Liver (tissue), 9 donors: ENCODE measurements around the gene ZNF100. TPM values are rescaled to one million over a fixed set of nuclear protein-coding genes. Genes with fewer than 3 reads are reported as not detected.

Experiments
- DNase-seq: peaks from one replicate; pipeline ENCODE4 v3.0.0-alpha.2; 2017; ENCODE audit warnings: low spot score
- H3K27ac ChIP-seq, 2 donors: one replicate each; pipeline ENCODE4 v1.7.0; 2013; ENCODE audit warnings: inconsistent platforms in 2 of 2, low read length in 2 of 2, control low read depth in 1 of 2, low read depth in 1 of 2, mild to moderate bottlenecking in 1 of 2
- H3K27me3 ChIP-seq, 4 donors: one replicate each; pipeline versions ENCODE4 v1.6.1 to v1.7.0; 2013; ENCODE audit warnings: low read length in 3 of 4, inconsistent platforms in 1 of 4, mild to moderate bottlenecking in 1 of 4, moderate library complexity in 1 of 4; ENCODE audit not compliant: control insufficient read depth in 4 of 4, insufficient read depth in 4 of 4
- H3K36me3 ChIP-seq, 4 donors: one replicate each; pipeline versions ENCODE4 v1.6.1 to v1.7.0; 2013; ENCODE audit warnings: low read length in 3 of 4, mild to moderate bottlenecking in 3 of 4, low read depth in 1 of 4, moderate library complexity in 1 of 4; ENCODE audit not compliant: control insufficient read depth in 4 of 4, insufficient read depth in 3 of 4
- H3K4me1 ChIP-seq, 4 donors: one replicate each; pipeline versions ENCODE4 v1.6.1 to v1.7.0; 2013; ENCODE audit warnings: low read length in 3 of 4, mild to moderate bottlenecking in 3 of 4, moderate library complexity in 1 of 4; ENCODE audit not compliant: control insufficient read depth in 4 of 4, insufficient read depth in 4 of 4
- H3K4me3 ChIP-seq, 3 donors: one replicate each; pipeline versions ENCODE4 v1.6.1 to v1.7.0; 2013; ENCODE audit warnings: low read length in 3 of 3, control low read depth in 1 of 3, low read depth in 1 of 3, mild to moderate bottlenecking in 1 of 3
- H3K9ac ChIP-seq, 2 donors: one replicate each; pipeline ENCODE4 v1.7.0; 2013; ENCODE audit warnings: low read length in 2 of 2, mild to moderate bottlenecking in 2 of 2, moderate library complexity in 2 of 2, control low read depth in 1 of 2, low read depth in 1 of 2
- H3K9me3 ChIP-seq, 4 donors: one replicate each; pipeline versions ENCODE4 v1.6.1 to v1.7.0; 2013; ENCODE audit warnings: low read length in 3 of 4; ENCODE audit not compliant: control insufficient read depth in 4 of 4
- EGR1 ChIP-seq, 2 donors: IDR thresholded peaks; 2 replicates each; pipeline ENCODE4 v1.6.1; 2016 to 2018; ENCODE audit warnings: antibody characterized with exemption in 2 of 2, low read depth in 2 of 2
- FOXA1 ChIP-seq: IDR thresholded peaks from 2 replicates; pipeline ENCODE4 v1.6.1; 2016; ENCODE audit warnings: antibody characterized with exemption
- FOXA2 ChIP-seq: IDR thresholded peaks from 2 replicates; pipeline ENCODE4 v1.6.1; 2016; ENCODE audit warnings: antibody characterized with exemption
- GABPA ChIP-seq, 2 donors: IDR thresholded peaks in 1 of 2; conservative IDR thresholded peaks in 1 of 2; 2 replicates each; pipeline ENCODE4 v1.6.1; 2016; ENCODE audit warnings: antibody characterized with exemption in 2 of 2, mild to moderate bottlenecking in 1 of 2, moderate library complexity in 1 of 2
- HNF4A ChIP-seq, 2 donors: conservative IDR thresholded peaks; 2 replicates each; pipeline ENCODE4 v1.6.1; 2016; ENCODE audit warnings: antibody characterized with exemption in 2 of 2, mild to moderate bottlenecking in 2 of 2
- JUND ChIP-seq, 2 donors: IDR thresholded peaks; 2 replicates each; pipeline ENCODE4 v1.6.1; 2016; ENCODE audit warnings: antibody characterized with exemption in 2 of 2
- RAD21 ChIP-seq, 2 donors: IDR thresholded peaks; 2 replicates each; pipeline ENCODE4 v1.6.1; 2016; ENCODE audit warnings: antibody characterized with exemption in 2 of 2, mild to moderate bottlenecking in 2 of 2
- REST ChIP-seq: IDR thresholded peaks from 2 replicates; pipeline ENCODE4 v1.6.1; 2016; ENCODE audit warnings: antibody characterized with exemption, mild to moderate bottlenecking
- RXRA ChIP-seq, 2 donors: IDR thresholded peaks; 2 replicates each; pipeline ENCODE4 v1.6.1; 2017 to 2018; ENCODE audit warnings: antibody characterized with exemption in 2 of 2, mild to moderate bottlenecking in 1 of 2
- SP1 ChIP-seq: IDR thresholded peaks from 2 replicates; pipeline ENCODE4 v1.6.1; 2018; ENCODE audit warnings: antibody characterized with exemption, mild to moderate bottlenecking
- ZBTB33 ChIP-seq: IDR thresholded peaks from 2 replicates; pipeline ENCODE4 v1.6.1; 2016; ENCODE audit warnings: antibody characterized with exemption
- WGBS: extraction: QIAGEN DNeasy Blood & Tissue Kit; methylation state at CpG from one replicate; pipeline ENCODE4 v1.1.7; 2013; 5-methylcytosine and 5-hydroxymethylcytosine counted together
- polyA plus RNA-seq, 2 donors: library from polyadenylated mRNA; stranded (reverse) in 1 of 2; unstranded in 1 of 2; fragments of 200-250 nt in 1 of 2; fragments of >200 nt in 1 of 2; fragmentation: Nextera tagmentation in 1 of 2; extraction: Ambion mirVana in 1 of 2; gene quantifications; one replicate each; pipeline versions ENCODE4 v1.2.1 to v1.2.3, GENCODE V29; 2013 to 2015
- total RNA-seq, 2 donors: library from RNA; depleted of rRNA; stranded (reverse); fragments of >200 nt; gene quantifications; one replicate each; pipeline ENCODE4 v1.2.3, GENCODE V29; 2014
- donor health status: healthy.
- donor health status: healthy.
- donor health status: healthy.
- donor health status: healthy.
- donor health status: healthy.

Gene ZNF100
- total and polyA plus RNA-seq, 4 donors = 0.51 to 6.1 (median 1.4) TPM

- no peak for TF ChIP-seq JUND (IDR thresholded peaks at IDR 0.05)
- TF ChIP-seq REST = no peak
- no peak for TF ChIP-seq EGR1 (IDR thresholded peaks at IDR 0.05; ENCODE audit: low read depth in 2 of 2)
- TF ChIP-seq RAD21 (IDR thresholded peaks at IDR 0.05) = no peak
- no peak for TF ChIP-seq FOXA1
- TF ChIP-seq SP1 = no peak
- TF ChIP-seq FOXA2 = no peak
- no peak for TF ChIP-seq GABPA (IDR thresholded peaks at IDR 0.05 in 1 of 2, conservative IDR thresholded peaks at IDR 0.05 in 1 of 2)
- no peak for TF ChIP-seq HNF4A (conservative IDR thresholded peaks at IDR 0.05)
- TF ChIP-seq RXRA (IDR thresholded peaks at IDR 0.05) = no peak
- WGBS = 77% methylated on average over 7 of the region's 7 CpGs
- H3K36me3 ChIP-seq = no peaks in the 10 kb centered on the region
- DNase-seq = no peak
- H3K27ac ChIP-seq = no peak overlapping the region
- H3K9ac ChIP-seq = no peak overlapping the region
- peaks cover 0 to 2% (median 0%) of the 10 kb centered on the region in 4 donors for H3K27me3 ChIP-seq
- no peak overlapping the region for H3K4me3 ChIP-seq
- no peaks in the 10 kb centered on the region for H3K4me1 ChIP-seq
- H3K9me3 ChIP-seq = no peaks in the 10 kb centered on the region
Measured at GRCh38 chr19:21694171-21694906, 73.0 kb downstream of the ZNF100 start.

GRCh38 chr19:21693399-21693798, 74.0 kb downstream of the ZNF100 start:
- Histone ChIP-seq H3K36me3 (no peaks in the 10 kb centered on the region), H3K27ac (no peak overlapping the region), H3K9ac (no peak overlapping the region), H3K4me1 (no peaks in the 10 kb centered on the region), H3K27me3 (peaks cover 0 to 2% (median 0%) of the 10 kb centered on the region in 4 donors), H3K9me3 (no peaks in the 10 kb centered on the region), H3K4me3 (no peak overlapping the region)
- no peak for TF ChIP-seq FOXA2
- TF ChIP-seq GABPA (IDR thresholded peaks at IDR 0.05 in 1 of 2, conservative IDR thresholded peaks at IDR 0.05 in 1 of 2) = no peak
- no peak for TF ChIP-seq ZBTB33
- no peak for TF ChIP-seq REST
- TF ChIP-seq RAD21 (IDR thresholded peaks at IDR 0.05) = no peak
- no peak for DNase-seq
- WGBS = 98% methylated on average over 1 of the region's 1 CpG
